Lower leg skin (tissue), 3 donors: ENCODE data around the gene ADGRD1.

Experiments
- POLR2A ChIP-seq, 2 donors: fragments of 450-650 bp; IDR thresholded peaks; one replicate each; pipeline ENCODE4 v1.6.1; 2016 to 2017; ENCODE audit warnings: antibody characterized with exemption in 2 of 2, mild to moderate bottlenecking in 1 of 2, moderate library complexity in 1 of 2
- TF ChIP-seq, protein P1 (sequence below), 3 donors: fragments of 450-650 bp; IDR thresholded peaks; one replicate each; pipeline ENCODE4 v1.5.1; 2016; ENCODE audit warnings: antibody characterized with exemption in 3 of 3, mild to moderate bottlenecking in 3 of 3, moderate library complexity in 2 of 3

DNA sequence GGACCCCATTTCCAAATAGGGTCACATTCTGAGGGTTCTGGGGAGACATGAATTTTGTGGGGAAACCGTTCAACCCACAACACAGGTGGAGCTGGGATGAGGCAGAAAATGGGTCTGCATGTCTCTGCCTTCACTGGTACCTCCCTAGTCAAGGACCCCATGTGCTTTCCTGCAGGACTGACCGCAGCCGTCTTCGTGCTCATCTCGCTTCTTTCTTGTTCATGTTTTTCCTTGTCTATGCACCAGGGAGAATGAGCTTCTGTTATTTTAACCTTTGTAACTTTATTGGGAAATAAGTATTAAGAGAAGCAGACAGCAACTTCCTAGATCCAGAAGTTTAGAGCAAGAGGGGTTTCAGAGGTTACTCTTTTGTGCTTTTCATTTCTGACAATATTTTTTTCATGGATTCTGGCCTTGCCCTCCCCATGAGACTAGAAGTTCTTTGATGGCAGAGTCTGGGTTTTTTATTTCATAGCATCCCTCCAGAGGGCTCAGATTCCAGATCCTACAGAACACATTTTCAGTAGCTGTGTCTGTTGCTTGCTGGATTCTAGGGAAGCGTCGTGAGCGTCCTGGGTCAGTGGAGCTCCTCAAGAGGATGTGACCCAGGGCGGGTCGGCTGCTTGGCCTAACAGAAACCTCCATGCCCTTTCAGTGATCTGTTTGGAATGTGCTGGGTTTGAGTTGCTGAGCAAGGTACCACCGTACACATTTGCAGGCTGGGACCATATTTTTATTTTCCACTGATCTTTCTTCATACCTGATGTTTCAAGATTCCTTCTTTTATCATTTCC is 104.2 kb downstream of the ADGRD1 start:
- no peak for TF ChIP-seq POLR2A (IDR thresholded peaks at IDR 0.05)
- TF ChIP-seq, protein P1, sequence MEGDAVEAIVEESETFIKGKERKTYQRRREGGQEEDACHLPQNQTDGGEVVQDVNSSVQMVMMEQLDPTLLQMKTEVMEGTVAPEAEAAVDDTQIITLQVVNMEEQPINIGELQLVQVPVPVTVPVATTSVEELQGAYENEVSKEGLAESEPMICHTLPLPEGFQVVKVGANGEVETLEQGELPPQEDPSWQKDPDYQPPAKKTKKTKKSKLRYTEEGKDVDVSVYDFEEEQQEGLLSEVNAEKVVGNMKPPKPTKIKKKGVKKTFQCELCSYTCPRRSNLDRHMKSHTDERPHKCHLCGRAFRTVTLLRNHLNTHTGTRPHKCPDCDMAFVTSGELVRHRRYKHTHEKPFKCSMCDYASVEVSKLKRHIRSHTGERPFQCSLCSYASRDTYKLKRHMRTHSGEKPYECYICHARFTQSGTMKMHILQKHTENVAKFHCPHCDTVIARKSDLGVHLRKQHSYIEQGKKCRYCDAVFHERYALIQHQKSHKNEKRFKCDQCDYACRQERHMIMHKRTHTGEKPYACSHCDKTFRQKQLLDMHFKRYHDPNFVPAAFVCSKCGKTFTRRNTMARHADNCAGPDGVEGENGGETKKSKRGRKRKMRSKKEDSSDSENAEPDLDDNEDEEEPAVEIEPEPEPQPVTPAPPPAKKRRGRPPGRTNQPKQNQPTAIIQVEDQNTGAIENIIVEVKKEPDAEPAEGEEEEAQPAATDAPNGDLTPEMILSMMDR (IDR thresholded peaks at IDR 0.05) = no peak
